Skeletal muscle tissue (tissue), 5 donors: ENCODE results near the gene RNU11. TPM values are rescaled to one million over a fixed set of nuclear protein-coding genes. Genes with fewer than 3 reads are reported as not detected.
"Not testable (repeated sequence)": the region's sequence is repeated elsewhere in the genome, so short reads cannot be mapped to it uniquely, and the experiment has no call there.

Source experiments
- H3K27ac ChIP-seq: one replicate; pipeline ENCODE4 v1.7.0; 2013; ENCODE audit warnings: mild to moderate bottlenecking, low read depth, low read length, inconsistent platforms
- H3K27me3 ChIP-seq, 3 donors: one replicate each; pipeline ENCODE4 v1.7.0; 2013; ENCODE audit warnings: low read length in 3 of 3; ENCODE audit not compliant: control insufficient read depth in 3 of 3, insufficient read depth in 3 of 3
- H3K36me3 ChIP-seq, 3 donors: one replicate each; pipeline ENCODE4 v1.7.0; 2013; ENCODE audit warnings: low read length in 3 of 3; ENCODE audit not compliant: control insufficient read depth in 3 of 3, insufficient read depth in 3 of 3
- H3K4me1 ChIP-seq, 3 donors: one replicate each; pipeline ENCODE4 v1.7.0; 2013; ENCODE audit warnings: low read length in 3 of 3, mild to moderate bottlenecking in 3 of 3; ENCODE audit not compliant: control insufficient read depth in 3 of 3, insufficient read depth in 3 of 3
- H3K4me3 ChIP-seq, 3 donors: one replicate each; pipeline ENCODE4 v1.7.0; 2013; ENCODE audit warnings: low read length in 3 of 3
- H3K9ac ChIP-seq, 3 donors: one replicate each; pipeline ENCODE4 v1.7.0; 2013; ENCODE audit warnings: low read length in 3 of 3, mild to moderate bottlenecking in 3 of 3, moderate library complexity in 2 of 3, low read depth in 1 of 3
- H3K9me3 ChIP-seq, 3 donors: one replicate each; pipeline ENCODE4 v1.7.0; 2013; ENCODE audit warnings: low read length in 3 of 3; ENCODE audit not compliant: control insufficient read depth in 3 of 3
- small RNA-seq: library from RNA; depleted of rRNA; stranded (forward); fragments of <200 nt; gene quantifications from one replicate; pipeline ENCODE3, GENCODE V24; 2014
- total RNA-seq: library from RNA; depleted of rRNA; stranded (reverse); fragments of >200 nt; gene quantifications from one replicate; pipeline ENCODE4 v1.2.3, GENCODE V29; 2014
- donor health status: Osteomylitis.

RNU11 gene
- total RNA-seq, 1 donor from 2014 or later: not detected

DNA sequence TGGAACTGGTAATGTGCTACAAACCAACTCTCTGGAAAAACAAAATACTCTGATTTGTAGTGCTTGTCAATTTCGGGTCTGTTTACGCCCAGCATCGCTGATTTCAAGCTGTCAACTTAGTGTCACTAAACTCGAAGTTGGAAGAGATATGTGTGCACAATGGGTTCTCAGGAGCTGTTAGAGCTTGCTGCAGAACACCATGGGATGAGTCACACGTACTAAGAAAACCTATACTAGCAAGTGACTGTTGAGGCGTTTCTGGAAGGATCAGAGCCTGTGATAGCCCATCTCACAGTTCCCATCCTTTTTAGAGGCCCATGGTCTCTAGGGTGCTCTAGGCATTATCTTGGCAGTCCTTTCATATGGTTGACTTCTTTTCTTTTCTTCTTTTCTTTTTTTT, 34.4 kb downstream of the RNU11 start:
- Histone ChIP-seq H3K9me3 (no peaks in the 10 kb centered on the region), H3K4me3 (no peak overlapping the region), H3K36me3 (peaks cover 6 to 17% (median 12%) of the 10 kb centered on the region in 3 donors), H3K4me1 (no peaks in the 10 kb centered on the region), H3K9ac (no peak overlapping the region), H3K27me3 (no peaks in the 10 kb centered on the region), H3K27ac (no peak overlapping the region)

DNA sequence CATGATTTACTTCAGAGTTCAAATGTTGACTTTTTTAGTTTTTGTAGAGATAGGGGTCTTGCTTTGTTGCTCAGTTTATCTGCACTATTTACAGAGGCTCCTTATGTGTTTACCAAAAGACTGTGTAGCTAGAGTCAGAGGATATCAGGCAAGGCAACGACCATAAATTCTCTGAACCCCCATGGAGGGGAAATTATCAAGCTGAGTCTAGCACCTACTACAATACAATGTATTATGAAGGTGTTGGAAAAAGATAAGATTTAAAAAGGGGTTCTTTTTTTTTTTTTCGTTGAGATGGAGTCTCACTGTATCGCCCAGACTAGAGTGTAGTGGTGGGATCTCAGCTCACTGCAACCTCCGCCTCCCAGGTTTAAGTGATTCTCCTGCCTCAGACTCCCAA, 36.5 kb downstream of the RNU11 start:
- Histone ChIP-seq H3K9me3 (no peaks in the 10 kb centered on the region), H3K27ac (no peak overlapping the region), H3K36me3 (peaks cover 6 to 17% (median 12%) of the 10 kb centered on the region in 3 donors), H3K4me3 (no peak overlapping the region), H3K4me1 (no peaks in the 10 kb centered on the region), H3K9ac (no peak overlapping the region), H3K27me3 (no peaks in the 10 kb centered on the region)

DNA sequence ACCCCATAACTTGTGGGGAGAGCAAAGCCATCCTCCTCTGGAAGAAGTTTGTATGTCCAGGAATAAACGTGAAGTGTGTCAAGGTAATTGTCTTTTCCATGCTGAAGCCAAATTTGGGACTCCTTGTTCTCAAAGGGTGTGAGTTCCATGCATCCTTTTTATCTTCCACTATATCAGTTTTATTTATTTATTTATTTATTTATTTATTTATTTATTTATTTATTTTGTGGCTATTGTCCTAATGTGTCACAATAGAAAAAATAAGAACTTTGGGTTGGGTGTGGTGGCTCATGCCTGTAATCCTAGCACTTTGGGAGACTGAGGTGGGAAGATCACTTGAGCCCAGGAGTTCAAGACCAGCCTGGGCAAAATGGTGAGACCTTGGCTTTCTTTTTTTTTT, 43.2 kb downstream of the RNU11 start:
- not testable (repeated sequence) for H3K9ac ChIP-seq, H3K4me3 ChIP-seq, H3K27ac ChIP-seq, H3K27me3 ChIP-seq, H3K9me3 ChIP-seq, H3K4me1 ChIP-seq
- peaks cover under 1 to 18% (median 11%) of the 10 kb centered on the region in 3 donors for H3K36me3 ChIP-seq

Small RNA genes lying within 50 kb of the gene (small RNA-seq; reads per million reads assigned to genes)
- not detected for gene RF00422
- gene RNU11: not detected

Other genes with a start within 250 kb of the RNU11 start
- gene RCC1, start 142.6 kb upstream of the RNU11 start, total RNA-seq: 21.9 TPM
- 15.1 TPM for gene TRNAU1AP, start 95.5 kb upstream of the RNU11 start, total RNA-seq
- gene RAB42, start 56.3 kb upstream of the RNU11 start, total RNA-seq: 5.7 TPM
- 32.9 TPM for gene TAF12, start 5.5 kb upstream of the RNU11 start, total RNA-seq
- gene GMEB1, start 20.2 kb downstream of the RNU11 start, total RNA-seq: 4.7 TPM
- 59.5 TPM for gene YTHDF2, start 88.3 kb downstream of the RNU11 start, total RNA-seq
- gene OPRD1, start 163.6 kb downstream of the RNU11 start, total RNA-seq: 0.52 TPM